Calu3 (cell line): ENCODE results near the gene ATP5PB. TPM values are rescaled to one million over a fixed set of nuclear protein-coding genes. Genes with fewer than 3 reads are reported as not detected.

ENCODE experiments used
- BruUV-seq: library from RNA; stranded (reverse); fragments of 400-500 nt; replicated peaks from 2 replicates; lab custom pipeline; 2021; lab: Mats Ljungman, UMichigan
- CTCF ChIA-PET: fragments of 300-600 bp; sonication (Branson Sonifier 250); formaldehyde crosslinking; loops from one replicate; lab custom pipeline; 2022; ENCODE audit warnings: antibody characterized with exemption; lab: Charles Lee
- DNase-seq: peaks from one replicate; pipeline ENCODE4 v3.0.0; 2022
- H3K27ac Mint-ChIP-seq: one replicate; pipeline ENCODE4 v1.8.0; 2022; ENCODE audit warnings: mixed read lengths; ENCODE audit not compliant: unreplicated experiment
- H3K27me3 Mint-ChIP-seq: one replicate; pipeline ENCODE4 v1.8.0; 2022; ENCODE audit warnings: mixed read lengths; ENCODE audit not compliant: unreplicated experiment
- H3K36me3 Mint-ChIP-seq: one replicate; pipeline ENCODE4 v1.8.0; 2022; ENCODE audit warnings: mild to moderate bottlenecking, moderate library complexity, mixed read lengths; ENCODE audit not compliant: insufficient read depth, unreplicated experiment
- H3K4me1 Mint-ChIP-seq: one replicate; pipeline ENCODE4 v1.8.0; 2022; ENCODE audit warnings: mild to moderate bottlenecking, low read depth, mixed read lengths; ENCODE audit not compliant: unreplicated experiment
- H3K4me3 Mint-ChIP-seq: one replicate; pipeline ENCODE4 v1.8.0; 2022; ENCODE audit warnings: mild to moderate bottlenecking, low read depth, moderate library complexity, mixed read lengths; ENCODE audit not compliant: unreplicated experiment
- H3K9me3 Mint-ChIP-seq: one replicate; pipeline ENCODE4 v1.8.0; 2022; ENCODE audit warnings: low read depth, mixed read lengths; ENCODE audit not compliant: unreplicated experiment
- intact Hi-C: fragments of 100-400 bp; cut with micrococcal nuclease; formaldehyde crosslinking; loops from one replicate; pipeline ENCODE4 v1.10.0; 2022; ENCODE audit not compliant: unreplicated experiment
- total RNA-seq: library from RNA; stranded (reverse); gene quantifications from 2 replicates; pipeline ENCODE4 v1.2.3, GENCODE V29; 2022
- TF ChIP-seq, protein P1 (sequence below): fragments of 200-600 bp; IDR thresholded peaks from one replicate; pipeline ENCODE4 v1.8.0; 2022; ENCODE audit warnings: antibody characterized with exemption; ENCODE audit not compliant: unreplicated experiment

The ATP5PB gene
- total RNA-seq, 1 experiment from 2014 or later, result 157 TPM

DNA sequence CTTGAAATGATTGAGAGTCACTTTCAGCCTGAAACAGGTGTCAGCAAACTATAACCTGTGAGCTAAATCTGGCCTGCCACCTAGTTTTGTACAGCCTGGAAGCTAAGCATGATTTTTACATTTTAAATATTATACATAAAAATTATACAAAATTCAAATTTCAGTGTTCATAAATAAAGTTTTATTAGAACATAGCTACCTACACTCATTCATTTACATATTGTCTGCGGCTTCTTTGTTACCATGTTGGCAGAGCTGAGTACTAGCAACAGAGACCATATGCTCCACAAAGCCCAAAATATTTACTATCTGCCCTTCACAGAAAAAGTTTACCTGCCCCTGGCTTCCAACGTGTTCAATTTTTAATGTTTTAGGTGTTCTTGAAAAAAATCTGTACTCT is 16.5 kb downstream of the ATP5PB start:
- Mint-ChIP-seq H3K27ac (no peak overlapping the region), H3K4me3 (no peak overlapping the region), H3K27me3 (no peaks in the 10 kb centered on the region), H3K4me1 (peaks cover 12% of the 10 kb centered on the region), H3K9me3 (no peaks in the 10 kb centered on the region), H3K36me3 (peaks cover 6% of the 10 kb centered on the region)
- intact Hi-C loops, result no loop called here
- CTCF ChIA-PET, result no interaction called here
- no TSS peak for BruUV-seq
- TF ChIP-seq, protein P1, sequence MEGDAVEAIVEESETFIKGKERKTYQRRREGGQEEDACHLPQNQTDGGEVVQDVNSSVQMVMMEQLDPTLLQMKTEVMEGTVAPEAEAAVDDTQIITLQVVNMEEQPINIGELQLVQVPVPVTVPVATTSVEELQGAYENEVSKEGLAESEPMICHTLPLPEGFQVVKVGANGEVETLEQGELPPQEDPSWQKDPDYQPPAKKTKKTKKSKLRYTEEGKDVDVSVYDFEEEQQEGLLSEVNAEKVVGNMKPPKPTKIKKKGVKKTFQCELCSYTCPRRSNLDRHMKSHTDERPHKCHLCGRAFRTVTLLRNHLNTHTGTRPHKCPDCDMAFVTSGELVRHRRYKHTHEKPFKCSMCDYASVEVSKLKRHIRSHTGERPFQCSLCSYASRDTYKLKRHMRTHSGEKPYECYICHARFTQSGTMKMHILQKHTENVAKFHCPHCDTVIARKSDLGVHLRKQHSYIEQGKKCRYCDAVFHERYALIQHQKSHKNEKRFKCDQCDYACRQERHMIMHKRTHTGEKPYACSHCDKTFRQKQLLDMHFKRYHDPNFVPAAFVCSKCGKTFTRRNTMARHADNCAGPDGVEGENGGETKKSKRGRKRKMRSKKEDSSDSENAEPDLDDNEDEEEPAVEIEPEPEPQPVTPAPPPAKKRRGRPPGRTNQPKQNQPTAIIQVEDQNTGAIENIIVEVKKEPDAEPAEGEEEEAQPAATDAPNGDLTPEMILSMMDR, result no peak
- DNase-seq, result no peak

DNA sequence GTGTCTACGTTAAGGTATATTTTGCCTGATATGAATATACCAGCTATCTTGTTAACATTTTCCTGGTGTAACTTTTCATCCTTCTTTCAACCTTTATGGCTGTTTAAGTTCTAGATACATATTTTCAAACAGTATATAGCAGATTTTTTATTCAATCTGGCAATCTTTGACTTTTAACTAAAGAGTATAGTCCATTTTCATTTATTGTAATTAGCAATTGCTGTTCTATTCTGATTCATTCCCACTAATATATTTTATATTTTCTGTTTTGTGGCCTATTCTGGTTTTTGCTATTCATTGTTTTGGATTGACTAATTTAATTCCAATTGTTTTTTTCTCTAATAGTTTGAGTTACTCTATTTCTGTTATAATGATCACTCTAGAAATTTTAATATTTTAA is 17.2 kb downstream of the ATP5PB start:
- H3K36me3 Mint-ChIP-seq, result peaks cover 5% of the 10 kb centered on the region
- H3K9me3 Mint-ChIP-seq, result no peaks in the 10 kb centered on the region
- H3K27ac Mint-ChIP-seq, result no peak overlapping the region
- no peak for DNase-seq
- TF ChIP-seq, protein P1, result no peak
- no peaks in the 10 kb centered on the region for H3K27me3 Mint-ChIP-seq
- intact Hi-C loops, result no loop called here
- H3K4me3 Mint-ChIP-seq, result no peak overlapping the region
- H3K4me1 Mint-ChIP-seq, result peaks cover 12% of the 10 kb centered on the region
- CTCF ChIA-PET, result no interaction called here
- no TSS peak for BruUV-seq

- Mint-ChIP-seq H3K4me1 (peaks cover 8% of the 10 kb centered on the region), H3K27me3 (no peaks in the 10 kb centered on the region), H3K27ac (no peak overlapping the region), H3K9me3 (no peaks in the 10 kb centered on the region), H3K4me3 (no peak overlapping the region), H3K36me3 (peaks cover 10% of the 10 kb centered on the region)
- no TSS peak for BruUV-seq
- intact Hi-C loops, result no loop called here
- CTCF ChIA-PET, result no interaction called here
- TF ChIP-seq, protein P1, result no peak
- no peak for DNase-seq
Observed at GRCh38 chr1:111467865-111468716, 18.8 kb downstream of the ATP5PB start.

- DNase-seq, result no peak
- no peaks in the 10 kb centered on the region for H3K9me3 Mint-ChIP-seq
- CTCF ChIA-PET, result no interaction called here
- H3K36me3 Mint-ChIP-seq, result peaks cover 10% of the 10 kb centered on the region
- H3K4me1 Mint-ChIP-seq, result peaks cover 1% of the 10 kb centered on the region
- no peak overlapping the region for H3K27ac Mint-ChIP-seq
- no TSS peak for BruUV-seq
- H3K27me3 Mint-ChIP-seq, result no peaks in the 10 kb centered on the region
- no peak overlapping the region for H3K4me3 Mint-ChIP-seq
- TF ChIP-seq, protein P1, result no peak
- intact Hi-C loops, result no loop called here
Observed at GRCh38 chr1:111468717-111469100, 19.4 kb downstream of the ATP5PB start.
